HEK293T (cell line): ENCODE results near the gene NOG.

Experiments used
- BHLHE40 ChIP-seq: fragments of 450-650 bp; IDR thresholded peaks from 2 replicates; pipeline ENCODE4 v1.6.1; 2016; ENCODE audit warnings: mild to moderate bottlenecking, moderate library complexity, borderline replicate concordance
- CTBP1 ChIP-seq: fragments of 450-650 bp; IDR thresholded peaks from 2 replicates; pipeline ENCODE4 v1.6.1; 2016; ENCODE audit warnings: borderline replicate concordance
- ELF4 ChIP-seq: fragments of 450-650 bp; IDR thresholded peaks from 2 replicates; pipeline ENCODE4 v1.6.1; 2017; ENCODE audit warnings: antibody characterized with exemption
- FOXA1 ChIP-seq: fragments of 450-650 bp; IDR thresholded peaks from 2 replicates; pipeline ENCODE4 v1.6.1; 2016; ENCODE audit warnings: mild to moderate bottlenecking
- FOXK2 ChIP-seq: fragments of 450-650 bp; IDR thresholded peaks from 2 replicates; pipeline ENCODE4 v1.6.1; 2016; ENCODE audit warnings: mild to moderate bottlenecking
- FOXM1 ChIP-seq: fragments of 450-650 bp; IDR thresholded peaks from 2 replicates; pipeline ENCODE4 v1.6.1; 2017; ENCODE audit warnings: mild to moderate bottlenecking, borderline replicate concordance
- HDGF ChIP-seq: fragments of 450-650 bp; IDR thresholded peaks from 2 replicates; pipeline ENCODE4 v1.6.1; 2017; ENCODE audit warnings: antibody characterized with exemption, borderline replicate concordance
- SP1 ChIP-seq: fragments of 450-650 bp; IDR thresholded peaks from 2 replicates; pipeline ENCODE4 v1.6.1; 2017
- SUZ12 ChIP-seq: fragments of 450-650 bp; IDR thresholded peaks from 2 replicates; pipeline ENCODE4 v1.6.1; 2016; ENCODE audit warnings: mild to moderate bottlenecking
- ZNF384 ChIP-seq: fragments of 450-650 bp; IDR thresholded peaks from 2 replicates; pipeline ENCODE4 v1.6.1; 2016

DNA sequence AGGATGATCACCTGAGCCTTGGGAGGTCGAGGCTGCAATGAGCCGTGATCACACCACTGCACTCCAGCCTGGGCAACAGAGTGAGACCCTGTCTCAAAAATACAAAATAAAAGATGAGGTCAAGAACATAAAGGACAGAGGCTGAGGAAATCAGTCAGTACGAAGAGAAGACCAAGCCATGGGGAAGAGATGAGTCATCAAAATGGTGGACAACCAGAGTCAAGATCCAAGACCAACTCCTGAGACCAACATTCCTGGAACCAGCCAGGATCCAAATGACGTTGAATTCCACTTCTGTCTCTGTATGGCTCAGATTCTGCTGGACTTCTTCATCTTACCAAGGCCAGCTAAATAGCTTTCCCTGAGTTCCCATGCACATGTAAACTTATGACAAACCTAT, 44.8 kb upstream of the NOG start:
- no peak for TF ChIP-seq BHLHE40
- no peak for TF ChIP-seq FOXK2
- no peak for TF ChIP-seq SP1
- no peak for TF ChIP-seq ELF4
- TF ChIP-seq CTBP1: no peak
- TF ChIP-seq FOXA1: no peak
- no peak for TF ChIP-seq SUZ12
- no peak for TF ChIP-seq FOXM1
- TF ChIP-seq ZNF384: no peak
- no peak for TF ChIP-seq HDGF
